Neural cell (in vitro differentiated cells): ENCODE measurements around the gene FCRL6. TPM values are rescaled to one million over a fixed set of nuclear protein-coding genes. Genes with fewer than 3 reads are reported as not detected.

ENCODE experiments used
- H2AFZ ChIP-seq: fragments of 200-600, 300-800 bp; sonication (generic), shearing (Covaris generic); 2 replicates; pipeline ENCODE4 v1.6.0; 2014; ENCODE audit warnings: low read depth, mild to moderate bottlenecking, antibody characterized with exemption, low read length, moderate library complexity
- H3F3A ChIP-seq: fragments of 200-600 bp; shearing (Covaris generic); 2 replicates; pipeline ENCODE4 v1.6.1; 2016; ENCODE audit warnings: mild to moderate bottlenecking, moderate library complexity, mixed read lengths, antibody characterized with exemption, low read length; ENCODE audit not compliant: insufficient read depth, poor library complexity, severe bottlenecking
- H3K27ac ChIP-seq: fragments of 200-600, 300-800 bp; sonication (generic), shearing (Covaris generic); 2 replicates; pipeline ENCODE4 v1.5.1; 2014; ENCODE audit warnings: mild to moderate bottlenecking, low read length, moderate library complexity
- H3K27me3 ChIP-seq: fragments of 300-800, 200-600 bp; sonication (generic), shearing (Covaris generic); 2 replicates; pipeline ENCODE4 v1.6.0; 2014; ENCODE audit warnings: mild to moderate bottlenecking, low read depth, low read length, moderate library complexity; ENCODE audit not compliant: insufficient read depth
- H3K36me3 ChIP-seq: fragments of 300-800, 200-600 bp; sonication (generic), shearing (Covaris generic); 2 replicates; pipeline ENCODE4 v1.5.1; 2014; ENCODE audit warnings: mild to moderate bottlenecking, antibody characterized with exemption, low read length, moderate library complexity; ENCODE audit not compliant: insufficient read depth
- H3K4me2 ChIP-seq: fragments of 300-800, 200-600 bp; sonication (generic), shearing (Covaris generic); 2 replicates; pipeline ENCODE4 v1.6.0; 2014; ENCODE audit warnings: mild to moderate bottlenecking, low read length
- H3K4me3 ChIP-seq: fragments of 300-800, 200-600 bp; sonication (generic), shearing (Covaris generic); 2 replicates; pipeline ENCODE4 v1.5.1; 2014; ENCODE audit warnings: mild to moderate bottlenecking, low read length, moderate library complexity
- H3K79me2 ChIP-seq: fragments of 200-600 bp; shearing (Covaris generic); replicated peaks from 2 replicates; pipeline ENCODE4 v1.6.0; 2014; ENCODE audit warnings: mild to moderate bottlenecking, low read length, moderate library complexity; ENCODE audit not compliant: insufficient read depth
- H3K9ac ChIP-seq: fragments of 300-800, 200-600 bp; sonication (generic), shearing (Covaris generic); 2 replicates; pipeline ENCODE4 v1.6.1; 2016; ENCODE audit warnings: mild to moderate bottlenecking, low read length, mixed read lengths
- H3K9me2 ChIP-seq: fragments of 200-600 bp; shearing (Covaris generic); 2 replicates; pipeline ENCODE4 v1.6.1; 2016; ENCODE audit warnings: mild to moderate bottlenecking, low read length, mixed read lengths; ENCODE audit not compliant: insufficient read depth
- H3K9me3 ChIP-seq: fragments of 200-600, 300-800 bp; sonication (generic), shearing (Covaris generic); 2 replicates; pipeline ENCODE4 v1.6.1; 2016; ENCODE audit warnings: mild to moderate bottlenecking, mixed run types, low read length, moderate library complexity, mixed read lengths
- H4K20me1 ChIP-seq: fragments of 200-600 bp; shearing (Covaris generic); 2 replicates; pipeline ENCODE4 v1.6.1; 2016; ENCODE audit warnings: mild to moderate bottlenecking, mixed run types; ENCODE audit not compliant: insufficient read depth
- EP300 ChIP-seq: fragments of 450-650 bp; conservative IDR thresholded peaks from 2 replicates; pipeline ENCODE4 v1.6.1; 2014; ENCODE audit warnings: antibody characterized with exemption, mild to moderate bottlenecking, moderate library complexity; ENCODE audit not compliant: poor library complexity, severe bottlenecking
- EZH2 ChIP-seq: fragments of 200-600, 300-800 bp; shearing (Covaris generic), sonication (generic); IDR thresholded peaks from 2 replicates; pipeline ENCODE4 v1.6.1; 2014; ENCODE audit warnings: antibody characterized with exemption, low read length, borderline replicate concordance, mild to moderate bottlenecking; ENCODE audit not compliant: insufficient read depth, poor library complexity, severe bottlenecking
- MXI1 ChIP-seq: fragments of 450-650 bp; conservative IDR thresholded peaks from 2 replicates; pipeline ENCODE4 v1.6.1; 2014; ENCODE audit warnings: antibody characterized with exemption, mild to moderate bottlenecking; ENCODE audit not compliant: poor library complexity, severe bottlenecking
- POLR2AphosphoS5 ChIP-seq: IDR thresholded peaks from 2 replicates; pipeline ENCODE4 v1.6.1; 2012
- RAD21 ChIP-seq: fragments of 450-650 bp; conservative IDR thresholded peaks from 2 replicates; pipeline ENCODE4 v1.6.1; 2014; ENCODE audit warnings: antibody characterized with exemption, mild to moderate bottlenecking, moderate library complexity
- SMC3 ChIP-seq: fragments of 450-650 bp; conservative IDR thresholded peaks from 2 replicates; pipeline ENCODE4 v1.6.1; 2014; ENCODE audit warnings: antibody characterized with exemption, mild to moderate bottlenecking, moderate library complexity; ENCODE audit not compliant: poor library complexity
- TAF1 ChIP-seq: IDR thresholded peaks from 2 replicates; pipeline ENCODE4 v1.6.1; 2012; ENCODE audit warnings: low read depth
- polyA plus RNA-seq: library from polyadenylated mRNA; depleted of rRNA; stranded (reverse); fragments of >200 nt; gene quantifications from 2 replicates; pipeline ENCODE4 v1.2.3, GENCODE V29; 2014
- TF ChIP-seq, protein P1 (sequence below): IDR thresholded peaks from 2 replicates; pipeline ENCODE4 v1.6.1; 2012; ENCODE audit warnings: borderline replicate concordance
- TF ChIP-seq, protein P2 (sequence below): fragments of 450-650 bp; IDR thresholded peaks from 2 replicates; pipeline ENCODE4 v1.5.1; 2014; ENCODE audit warnings: antibody characterized with exemption, mild to moderate bottlenecking, moderate library complexity; ENCODE audit not compliant: poor library complexity, severe bottlenecking

FCRL6 gene
- polyA plus RNA-seq, 1 donor from 2014 or later: not detected

DNA sequence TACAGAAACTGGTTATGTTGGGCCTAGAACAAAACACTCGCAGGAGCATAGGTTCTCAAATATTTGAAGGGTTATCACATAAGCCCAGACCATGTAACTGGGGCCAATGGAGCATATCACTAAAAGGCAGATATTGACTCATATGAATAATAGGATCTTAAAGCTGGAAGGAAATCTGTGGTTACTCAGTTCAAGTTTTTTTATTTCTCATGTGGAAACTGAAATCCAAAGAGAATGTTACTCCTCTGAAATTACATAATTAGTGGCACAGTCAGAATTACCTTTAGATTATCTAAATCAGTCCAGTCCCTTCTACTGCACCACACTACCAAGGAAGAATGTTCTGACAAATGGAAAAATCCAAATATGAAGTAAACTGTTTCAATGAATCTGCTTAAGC is 36.6 kb downstream of the FCRL6 start:
- TF ChIP-seq, protein P1, sequence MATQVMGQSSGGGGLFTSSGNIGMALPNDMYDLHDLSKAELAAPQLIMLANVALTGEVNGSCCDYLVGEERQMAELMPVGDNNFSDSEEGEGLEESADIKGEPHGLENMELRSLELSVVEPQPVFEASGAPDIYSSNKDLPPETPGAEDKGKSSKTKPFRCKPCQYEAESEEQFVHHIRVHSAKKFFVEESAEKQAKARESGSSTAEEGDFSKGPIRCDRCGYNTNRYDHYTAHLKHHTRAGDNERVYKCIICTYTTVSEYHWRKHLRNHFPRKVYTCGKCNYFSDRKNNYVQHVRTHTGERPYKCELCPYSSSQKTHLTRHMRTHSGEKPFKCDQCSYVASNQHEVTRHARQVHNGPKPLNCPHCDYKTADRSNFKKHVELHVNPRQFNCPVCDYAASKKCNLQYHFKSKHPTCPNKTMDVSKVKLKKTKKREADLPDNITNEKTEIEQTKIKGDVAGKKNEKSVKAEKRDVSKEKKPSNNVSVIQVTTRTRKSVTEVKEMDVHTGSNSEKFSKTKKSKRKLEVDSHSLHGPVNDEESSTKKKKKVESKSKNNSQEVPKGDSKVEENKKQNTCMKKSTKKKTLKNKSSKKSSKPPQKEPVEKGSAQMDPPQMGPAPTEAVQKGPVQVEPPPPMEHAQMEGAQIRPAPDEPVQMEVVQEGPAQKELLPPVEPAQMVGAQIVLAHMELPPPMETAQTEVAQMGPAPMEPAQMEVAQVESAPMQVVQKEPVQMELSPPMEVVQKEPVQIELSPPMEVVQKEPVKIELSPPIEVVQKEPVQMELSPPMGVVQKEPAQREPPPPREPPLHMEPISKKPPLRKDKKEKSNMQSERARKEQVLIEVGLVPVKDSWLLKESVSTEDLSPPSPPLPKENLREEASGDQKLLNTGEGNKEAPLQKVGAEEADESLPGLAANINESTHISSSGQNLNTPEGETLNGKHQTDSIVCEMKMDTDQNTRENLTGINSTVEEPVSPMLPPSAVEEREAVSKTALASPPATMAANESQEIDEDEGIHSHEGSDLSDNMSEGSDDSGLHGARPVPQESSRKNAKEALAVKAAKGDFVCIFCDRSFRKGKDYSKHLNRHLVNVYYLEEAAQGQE: no peak
- TF ChIP-seq, protein P2, sequence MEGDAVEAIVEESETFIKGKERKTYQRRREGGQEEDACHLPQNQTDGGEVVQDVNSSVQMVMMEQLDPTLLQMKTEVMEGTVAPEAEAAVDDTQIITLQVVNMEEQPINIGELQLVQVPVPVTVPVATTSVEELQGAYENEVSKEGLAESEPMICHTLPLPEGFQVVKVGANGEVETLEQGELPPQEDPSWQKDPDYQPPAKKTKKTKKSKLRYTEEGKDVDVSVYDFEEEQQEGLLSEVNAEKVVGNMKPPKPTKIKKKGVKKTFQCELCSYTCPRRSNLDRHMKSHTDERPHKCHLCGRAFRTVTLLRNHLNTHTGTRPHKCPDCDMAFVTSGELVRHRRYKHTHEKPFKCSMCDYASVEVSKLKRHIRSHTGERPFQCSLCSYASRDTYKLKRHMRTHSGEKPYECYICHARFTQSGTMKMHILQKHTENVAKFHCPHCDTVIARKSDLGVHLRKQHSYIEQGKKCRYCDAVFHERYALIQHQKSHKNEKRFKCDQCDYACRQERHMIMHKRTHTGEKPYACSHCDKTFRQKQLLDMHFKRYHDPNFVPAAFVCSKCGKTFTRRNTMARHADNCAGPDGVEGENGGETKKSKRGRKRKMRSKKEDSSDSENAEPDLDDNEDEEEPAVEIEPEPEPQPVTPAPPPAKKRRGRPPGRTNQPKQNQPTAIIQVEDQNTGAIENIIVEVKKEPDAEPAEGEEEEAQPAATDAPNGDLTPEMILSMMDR: no peak
- no peak for TF ChIP-seq MXI1
- no peak for TF ChIP-seq RAD21
- TF ChIP-seq POLR2AphosphoS5: no peak
- no peak for TF ChIP-seq TAF1
- no peak for TF ChIP-seq EP300
- TF ChIP-seq SMC3: no peak
- no peak for TF ChIP-seq EZH2
- H3K9me2 ChIP-seq: no peaks in the 10 kb centered on the region
- H2AFZ ChIP-seq: no peak overlapping the region
- H3K27me3 ChIP-seq: peaks cover 77% of the 10 kb centered on the region
- H3K9ac ChIP-seq: no peak overlapping the region
- no peak overlapping the region for H3K27ac ChIP-seq
- H3F3A ChIP-seq: no peaks in the 10 kb centered on the region
- no peaks in the 10 kb centered on the region for H4K20me1 ChIP-seq
- no peaks in the 10 kb centered on the region for H3K79me2 ChIP-seq
- H3K36me3 ChIP-seq: no peaks in the 10 kb centered on the region
- H3K9me3 ChIP-seq: no peaks in the 10 kb centered on the region
- H3K4me2 ChIP-seq: no peak overlapping the region
- no peak overlapping the region for H3K4me3 ChIP-seq

DNA sequence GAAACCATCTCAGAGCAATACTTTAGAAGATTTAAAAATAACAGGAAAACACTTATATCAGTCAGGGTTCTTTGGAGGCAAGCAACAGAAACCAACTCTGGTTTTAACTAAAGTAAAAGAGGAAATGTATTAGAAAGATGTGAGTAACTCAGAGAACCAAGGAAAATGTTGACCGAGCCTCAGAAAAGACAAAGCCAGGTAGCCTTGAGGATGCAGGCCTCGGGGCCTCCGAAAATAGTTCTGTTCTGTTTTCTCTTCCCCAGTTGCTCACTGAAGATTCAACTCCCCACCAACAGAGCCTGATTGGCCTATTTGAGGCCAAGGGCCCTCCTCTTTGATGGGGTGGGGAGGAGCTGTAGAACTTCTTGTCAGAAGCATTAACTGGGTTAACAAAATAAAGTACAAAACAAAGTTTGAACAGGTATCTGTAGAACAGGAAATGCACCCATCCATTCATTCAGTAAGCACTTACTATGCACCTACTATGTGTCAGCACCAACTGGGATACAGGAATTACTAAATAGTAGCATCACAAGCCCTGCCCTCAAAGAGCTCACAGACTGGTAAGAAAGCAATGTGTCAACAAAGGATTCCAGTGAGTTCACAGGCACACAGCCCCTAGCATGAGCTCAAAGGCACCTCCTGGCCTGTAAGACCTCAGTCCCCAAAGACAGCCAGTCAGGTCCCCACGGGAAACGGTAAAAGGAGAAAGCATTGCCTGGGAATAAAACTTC is 37.1 kb downstream of the FCRL6 start:
- no peaks in the 10 kb centered on the region for H3K36me3 ChIP-seq
- no peaks in the 10 kb centered on the region for H3K9me2 ChIP-seq
- H3K9me3 ChIP-seq: no peaks in the 10 kb centered on the region

More for the DNA sequence above, 37.1 kb downstream of the FCRL6 start:
- no peaks in the 10 kb centered on the region for H3K79me2 ChIP-seq
- no peak for TF ChIP-seq SMC3
- peaks cover 77% of the 10 kb centered on the region for H3K27me3 ChIP-seq
- H3K9ac ChIP-seq: no peak overlapping the region
- no peak overlapping the region for H3K4me3 ChIP-seq
- no peaks in the 10 kb centered on the region for H4K20me1 ChIP-seq
- no peak overlapping the region for H2AFZ ChIP-seq
- no peaks in the 10 kb centered on the region for H3F3A ChIP-seq
- H3K27ac ChIP-seq: no peak overlapping the region
- no peak overlapping the region for H3K4me2 ChIP-seq
